CD4-positive, alpha-beta T cell treated with Interleukin-2 at 100 ng/mL for 4 hours (primary cell): ENCODE measurements around the gene MYADM.
"Not testable (repeated sequence)": the region's sequence is repeated elsewhere in the genome, so short reads cannot be mapped to it uniquely, and the experiment has no call there.

ENCODE experiments used
- DNase-seq: peaks from one replicate; pipeline ENCODE4 v3.0.0-alpha.2; 2020; ENCODE audit warnings: low spot score

MYADM gene

DNA sequence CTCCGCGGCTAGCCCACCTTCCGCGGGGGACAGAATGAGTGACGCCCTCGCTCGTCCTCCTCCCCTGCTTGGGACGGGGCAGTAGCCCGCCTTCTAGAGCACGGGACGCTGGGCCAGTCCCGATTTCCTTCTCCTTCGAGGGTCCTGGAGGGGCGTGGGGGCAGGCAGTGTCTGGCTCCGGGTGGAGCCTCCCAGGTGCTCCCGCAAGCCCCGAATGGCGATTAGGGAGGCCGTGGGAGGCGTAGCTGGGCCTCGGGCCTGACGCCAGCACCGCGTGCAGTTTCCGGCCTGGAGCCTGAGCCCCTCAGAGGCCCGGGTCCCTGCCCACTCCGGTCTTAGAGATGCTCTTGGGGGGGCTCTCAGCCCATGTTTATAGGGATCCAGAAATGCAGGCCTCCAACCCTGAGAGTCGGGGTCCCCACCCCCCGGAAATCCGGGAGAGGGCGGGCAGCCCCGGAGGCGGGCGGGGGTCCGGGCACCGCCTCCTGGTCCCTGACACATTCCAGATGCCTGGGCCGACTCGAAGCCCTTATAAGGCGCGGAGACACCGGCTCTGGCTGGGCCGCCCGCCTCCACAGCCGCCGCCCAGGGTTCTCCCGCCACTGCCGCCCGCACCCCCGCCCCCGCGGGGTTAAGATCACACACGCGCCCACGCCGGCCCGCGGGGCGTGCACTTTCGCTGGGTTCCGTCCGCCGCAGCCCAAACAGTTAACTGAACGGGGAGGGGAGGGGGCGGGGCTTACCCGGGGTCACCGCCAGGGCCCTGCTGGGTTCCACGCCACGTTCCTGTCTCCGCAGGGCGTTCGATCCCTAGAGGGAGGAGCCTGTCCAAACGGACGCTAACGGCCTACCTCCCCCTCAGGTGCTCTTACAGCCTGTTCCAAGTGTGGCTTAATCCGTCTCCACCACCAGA is 1.5 kb downstream of the MYADM start:
- DNase-seq, result peak; percentile 92

DNA sequence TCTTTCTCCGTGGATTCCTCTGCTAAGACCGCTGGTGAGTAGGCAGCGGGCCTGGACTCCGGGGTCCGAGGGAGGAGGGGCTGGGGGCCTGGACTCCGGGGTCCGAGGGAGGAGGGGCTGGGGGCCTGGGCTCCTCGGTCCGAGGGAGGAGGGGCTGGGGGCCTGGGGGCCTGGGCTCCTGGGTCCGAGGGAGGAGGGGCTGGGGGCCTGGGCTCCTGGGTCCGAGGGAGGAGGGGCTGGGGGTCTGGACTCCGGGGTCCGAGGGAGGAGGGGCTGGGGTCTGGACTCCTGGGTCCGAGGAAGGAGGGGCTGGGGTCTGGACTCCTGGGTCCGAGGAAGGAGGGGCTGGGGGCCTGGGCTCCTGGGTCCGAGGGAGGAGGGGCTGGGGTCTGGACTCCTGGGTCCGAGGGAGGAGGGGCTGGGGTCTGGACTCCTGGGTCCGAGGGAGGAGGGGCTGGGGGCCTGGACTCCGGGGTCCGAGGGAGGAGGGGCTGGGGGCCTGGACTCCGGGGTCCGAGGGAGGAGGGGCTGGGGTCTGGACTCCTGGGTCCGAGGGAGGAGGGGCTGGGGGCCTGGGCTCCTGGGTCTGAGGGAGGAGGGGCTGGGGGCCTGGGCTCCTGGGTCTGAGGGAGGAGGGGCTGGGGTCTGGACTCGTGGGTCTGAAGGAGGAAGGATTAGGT is 2.3 kb downstream of the MYADM start:
- not testable (repeated sequence) for DNase-seq

- DNase-seq, result peak; percentile 19
These were observed 2.8 kb downstream of the MYADM start for GRCh38 chr19:53870485-53870844.

GRCh38 chr19:53871454-53871853 is 3.8 kb downstream of the MYADM start:
- DNase-seq, result peak; percentile 14

- DNase-seq, result no peak
These were observed 5.1 kb downstream of the MYADM start for GRCh38 chr19:53872762-53873161.

DNA sequence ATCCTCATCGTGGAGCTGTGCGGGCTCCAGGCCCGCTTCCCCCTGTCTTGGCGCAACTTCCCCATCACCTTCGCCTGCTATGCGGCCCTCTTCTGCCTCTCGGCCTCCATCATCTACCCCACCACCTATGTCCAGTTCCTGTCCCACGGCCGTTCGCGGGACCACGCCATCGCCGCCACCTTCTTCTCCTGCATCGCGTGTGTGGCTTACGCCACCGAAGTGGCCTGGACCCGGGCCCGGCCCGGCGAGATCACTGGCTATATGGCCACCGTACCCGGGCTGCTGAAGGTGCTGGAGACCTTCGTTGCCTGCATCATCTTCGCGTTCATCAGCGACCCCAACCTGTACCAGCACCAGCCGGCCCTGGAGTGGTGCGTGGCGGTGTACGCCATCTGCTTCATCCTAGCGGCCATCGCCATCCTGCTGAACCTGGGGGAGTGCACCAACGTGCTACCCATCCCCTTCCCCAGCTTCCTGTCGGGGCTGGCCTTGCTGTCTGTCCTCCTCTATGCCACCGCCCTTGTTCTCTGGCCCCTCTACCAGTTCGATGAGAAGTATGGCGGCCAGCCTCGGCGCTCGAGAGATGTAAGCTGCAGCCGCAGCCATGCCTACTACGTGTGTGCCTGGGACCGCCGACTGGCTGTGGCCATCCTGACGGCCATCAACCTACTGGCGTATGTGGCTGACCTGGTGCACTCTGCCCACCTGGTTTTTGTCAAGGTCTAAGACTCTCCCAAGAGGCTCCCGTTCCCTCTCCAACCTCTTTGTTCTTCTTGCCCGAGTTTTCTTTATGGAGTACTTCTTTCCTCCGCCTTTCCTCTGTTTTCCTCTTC is 6.3 kb downstream of the MYADM start:
- no peak for DNase-seq

GRCh38 chr19:53874606-53874990 is 6.9 kb downstream of the MYADM start:
- peak; percentile 7 for DNase-seq

- no peak for DNase-seq
These were observed 8.1 kb downstream of the MYADM start for GRCh38 chr19:53875602-53876325.

DNA sequence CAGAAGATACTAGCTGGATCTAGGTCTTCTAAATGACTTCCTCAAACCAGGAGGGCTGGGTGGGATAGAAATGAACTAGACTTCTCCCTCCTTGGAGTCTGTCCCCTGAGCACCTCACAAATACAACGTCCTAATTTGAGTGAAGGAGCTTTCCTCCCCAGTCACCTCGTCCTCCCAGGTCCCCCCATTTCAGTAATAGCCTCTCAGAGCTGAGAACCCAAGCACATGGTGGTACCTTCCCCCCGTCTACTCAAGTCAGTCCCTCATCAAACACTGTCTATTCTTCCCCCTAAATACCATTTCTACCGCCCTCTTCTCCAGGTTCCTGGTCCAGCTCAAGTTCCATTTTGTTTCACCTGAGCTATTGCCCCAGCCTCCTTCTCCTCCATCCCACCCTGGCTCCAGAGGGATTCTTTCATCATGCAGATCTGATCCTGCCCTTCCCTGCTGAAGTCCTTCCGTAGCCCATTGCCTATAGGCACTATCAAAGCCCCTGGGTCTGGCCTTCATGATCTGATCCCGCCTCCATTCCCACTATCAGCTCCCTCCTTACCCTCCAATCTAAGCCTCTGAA is 9.1 kb downstream of the MYADM start:
- no peak for DNase-seq

- peak; percentile 65 for DNase-seq
These were observed 9.7 kb downstream of the MYADM start for GRCh38 chr19:53877361-53877766.

DNA sequence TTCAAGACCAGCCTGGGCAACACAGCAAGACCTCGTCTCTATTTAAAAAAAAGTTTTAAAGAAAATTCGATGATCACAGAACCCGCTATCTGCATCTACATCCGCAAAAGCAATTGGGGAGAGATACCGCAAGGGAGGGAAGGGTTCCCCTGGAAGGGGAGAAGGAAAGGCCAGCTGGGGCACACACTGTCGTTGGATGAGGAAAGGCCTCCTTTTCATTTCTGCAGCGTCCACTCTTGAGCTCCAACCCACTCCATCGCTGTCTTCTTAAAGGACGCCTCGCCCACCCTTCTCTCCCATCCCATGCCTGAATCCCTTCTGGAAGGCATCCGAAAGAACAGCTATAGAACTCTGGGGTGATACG is 11.1 kb downstream of the MYADM start:
- DNase-seq, result peak; percentile 9

GRCh38 chr19:53879140-53880081 is 11.7 kb downstream of the MYADM start:
- peak; percentile 82 for DNase-seq

- no peak for DNase-seq
These were observed 13.2 kb downstream of the MYADM start for GRCh38 chr19:53880711-53881481.

DNA sequence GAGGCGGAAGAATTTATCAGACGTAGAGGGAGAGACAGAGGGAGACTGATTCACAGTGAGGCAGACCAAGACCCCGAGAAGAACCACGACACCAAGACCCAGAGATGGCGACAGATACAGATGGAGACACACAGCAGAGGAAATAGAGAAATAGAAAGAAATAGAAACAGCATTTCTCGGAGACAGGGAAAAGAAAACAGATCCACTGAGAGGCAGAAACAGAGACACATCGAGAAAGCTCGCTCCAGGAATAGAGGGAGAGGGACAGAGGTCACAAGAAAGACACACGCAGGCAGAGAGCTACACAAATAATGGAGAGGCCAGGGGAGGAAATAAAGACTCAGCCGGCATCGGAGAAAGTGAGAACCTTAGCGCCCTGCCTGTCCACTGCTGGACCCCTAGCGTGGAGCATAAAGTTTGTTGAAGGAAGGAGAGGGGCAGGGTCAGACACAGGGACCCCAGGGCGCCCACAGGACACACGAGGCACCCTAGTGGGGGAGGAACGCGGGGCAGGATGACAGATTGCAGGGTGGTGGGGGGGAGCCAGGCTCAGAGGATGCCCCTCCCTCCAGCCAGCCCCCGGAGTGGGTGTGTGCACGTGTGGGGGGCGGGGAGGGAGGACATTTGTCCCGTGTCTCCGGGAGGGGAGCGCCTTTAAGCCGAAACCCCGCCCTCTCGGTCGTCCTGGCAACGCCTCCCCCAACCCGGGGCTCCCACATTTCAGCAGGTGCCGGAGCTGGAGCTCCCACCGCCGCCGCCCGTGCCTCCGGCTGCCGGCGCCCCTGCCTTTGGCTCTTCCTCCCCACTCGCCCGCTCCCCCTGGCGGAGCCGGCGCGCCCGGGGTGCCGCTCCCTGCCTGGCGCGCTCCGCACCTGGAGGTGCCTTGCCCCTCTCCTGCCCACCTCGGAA is 14.1 kb downstream of the MYADM start, which contains the start of gene PRKCG:
Gene PRKCG, plus strand, starts transcription at position 716 of the 909 bp plus-strand sequence. CDS start 298 bp downstream, outside the sequence.
- DNase-seq, result peak; percentile 54

DNA sequence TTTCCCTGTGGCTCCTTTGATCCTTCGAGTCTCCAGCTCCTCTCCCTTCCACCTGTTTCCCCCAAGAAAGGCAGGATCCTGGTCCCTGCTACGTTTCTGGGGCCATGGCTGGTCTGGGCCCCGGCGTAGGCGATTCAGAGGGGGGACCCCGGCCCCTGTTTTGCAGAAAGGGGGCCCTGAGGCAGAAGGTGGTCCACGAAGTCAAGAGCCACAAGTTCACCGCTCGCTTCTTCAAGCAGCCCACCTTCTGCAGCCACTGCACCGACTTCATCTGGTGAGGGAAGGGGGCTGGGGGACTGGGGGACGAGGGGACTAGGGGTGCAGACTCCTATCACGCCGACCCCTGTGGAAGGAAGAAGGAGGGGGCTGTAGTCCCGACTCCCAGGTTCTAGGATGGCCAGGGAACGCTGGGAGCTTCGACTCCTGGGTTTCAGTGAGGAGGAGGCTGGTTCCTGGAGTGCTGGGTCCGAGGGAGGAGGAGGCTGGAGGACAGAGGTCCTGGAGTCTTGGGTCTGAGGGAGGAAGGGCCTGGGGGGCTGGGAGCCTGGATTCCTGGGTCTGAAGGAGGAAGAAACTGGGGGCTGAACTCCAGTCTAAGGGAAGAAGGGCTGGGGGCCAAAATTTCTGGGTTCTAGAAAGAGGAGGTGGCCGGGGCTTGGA is 14.8 kb downstream of the MYADM start:
- DNase-seq, result no peak

DNA sequence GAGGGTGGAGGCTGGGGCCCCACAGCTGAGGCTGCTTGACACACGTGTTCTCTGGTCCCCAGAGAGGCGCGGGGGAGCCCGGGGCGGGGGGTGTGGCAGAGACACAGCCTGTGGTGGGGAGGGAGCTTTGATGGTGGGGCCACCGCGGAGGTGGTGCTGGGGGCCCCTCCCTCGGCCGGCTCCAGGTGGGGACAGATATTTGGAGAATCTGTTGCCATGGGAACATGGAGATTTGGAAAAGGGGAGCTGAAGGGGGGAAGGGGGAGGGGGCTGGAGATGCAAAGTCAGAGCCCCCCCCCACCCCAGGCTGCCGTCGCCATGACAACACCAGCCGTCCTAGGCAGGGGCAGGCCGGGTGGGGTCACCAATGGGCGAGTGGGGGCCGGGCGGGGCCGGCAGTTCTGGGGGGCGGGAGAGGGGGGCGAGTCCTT is 15.6 kb downstream of the MYADM start:
- peak; percentile 31 for DNase-seq

DNA sequence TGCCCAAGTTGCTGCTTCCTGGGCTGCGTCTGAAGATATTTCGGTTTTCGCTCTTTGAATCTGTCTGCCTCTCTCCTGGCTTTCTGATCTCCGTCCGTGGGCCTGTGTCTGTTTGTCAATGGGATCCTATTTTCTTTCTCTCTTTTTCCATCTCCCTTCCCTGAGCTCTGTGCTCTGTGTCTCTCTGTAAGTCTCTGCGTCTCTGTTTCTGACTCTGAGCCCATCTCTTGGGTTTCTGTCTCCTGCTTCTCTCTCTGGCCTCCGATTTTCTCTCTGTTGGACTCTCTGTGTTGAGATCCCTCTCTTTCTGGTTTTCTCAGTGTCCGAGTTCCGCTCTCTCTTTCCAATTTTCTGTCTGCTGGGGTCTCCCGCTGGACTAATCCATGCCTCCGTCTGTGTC is 16.1 kb downstream of the MYADM start:
- DNase-seq, result no peak

- DNase-seq, result no peak
These were observed 16.6 kb downstream of the MYADM start for GRCh38 chr19:53884256-53884655.
